NCI-H2227 (cell line): ENCODE results near the gene TBX5.

Experiments used
- DNase-seq: peaks from one replicate; lab custom pipeline; 2025; ENCODE audit not compliant: unreplicated experiment; lab: John Stamatoyannopoulos, UW

The TBX5 gene

DNA sequence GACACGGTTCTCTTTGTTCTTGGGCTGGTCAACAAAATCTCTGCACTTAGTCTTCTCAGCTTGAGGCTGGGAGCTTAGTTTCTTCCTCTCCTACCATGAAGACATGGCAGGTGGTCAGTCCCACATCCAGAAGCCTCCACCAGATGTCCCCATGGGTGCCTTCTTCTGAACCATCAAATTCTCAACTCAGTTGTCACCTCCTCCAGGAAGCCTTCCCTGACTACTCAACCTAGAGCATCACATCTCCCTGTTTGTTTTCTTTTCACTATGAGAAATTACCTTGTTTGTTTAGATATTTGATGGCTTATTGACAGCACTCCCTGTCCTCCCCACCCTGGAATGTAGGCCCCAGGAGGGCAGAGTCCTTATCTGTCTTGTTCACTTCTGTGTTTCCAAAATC is 84.4 kb downstream of the TBX5 start:
- DNase-seq: no peak

DNA sequence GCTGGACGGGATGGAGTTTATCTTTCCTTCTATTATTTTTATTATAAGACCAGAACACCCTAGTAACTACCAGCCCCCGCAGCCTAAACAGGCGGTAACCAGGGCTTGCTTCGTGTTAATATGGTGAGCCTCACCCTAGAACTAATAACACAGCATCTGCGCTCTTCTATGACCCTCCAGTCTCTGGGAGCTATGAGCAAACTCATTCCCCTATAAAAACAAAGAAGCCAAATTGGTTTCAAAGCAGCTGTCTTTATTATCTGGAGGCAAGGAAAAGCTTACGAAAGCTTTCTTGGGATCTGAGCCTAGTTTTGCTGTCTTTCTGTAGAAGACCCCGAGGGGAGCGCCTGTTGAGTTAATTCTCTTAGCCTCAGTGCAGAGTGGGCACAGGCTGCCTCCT is 85.0 kb downstream of the TBX5 start:
- no peak for DNase-seq

DNA sequence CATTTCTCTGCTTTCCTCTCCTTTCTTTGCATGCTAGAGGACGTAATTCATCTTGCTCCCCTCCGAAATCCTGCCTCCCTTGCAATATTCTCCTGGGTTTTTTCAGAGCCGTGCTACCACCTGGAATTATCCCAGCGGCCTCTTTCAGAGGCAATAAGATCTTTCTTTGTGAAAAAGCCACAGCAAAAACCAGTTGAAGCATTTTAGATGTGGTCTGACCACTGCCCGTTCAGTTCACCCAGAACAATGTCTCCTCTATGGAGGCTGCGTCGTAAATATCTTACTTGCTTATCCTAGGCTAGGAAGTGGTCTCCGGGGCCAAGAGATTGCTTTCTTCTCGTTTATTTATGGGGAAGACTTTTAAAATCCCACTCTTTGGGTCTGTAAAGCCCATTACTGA is 85.8 kb downstream of the TBX5 start:
- no peak for DNase-seq

DNA sequence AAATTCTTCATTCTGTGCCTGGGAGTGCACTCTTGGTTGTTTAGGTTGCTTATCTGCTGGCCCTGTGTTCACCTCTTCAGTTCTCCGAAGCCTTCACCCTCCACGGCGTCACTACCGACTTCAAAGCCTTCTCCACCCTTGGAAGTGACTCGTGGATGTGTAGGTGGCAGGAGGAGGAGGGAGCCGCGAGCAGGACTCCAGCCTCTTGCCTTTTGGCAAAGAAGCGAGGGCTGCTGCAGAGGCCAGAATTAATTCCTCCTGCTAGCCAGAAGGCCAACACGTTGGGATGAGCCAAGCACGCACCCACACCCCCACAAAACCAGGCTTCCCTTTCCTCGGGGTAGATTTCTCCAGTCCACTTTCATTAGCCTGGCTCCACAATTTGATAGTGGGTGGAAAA is 86.5 kb downstream of the TBX5 start:
- DNase-seq: no peak

DNA sequence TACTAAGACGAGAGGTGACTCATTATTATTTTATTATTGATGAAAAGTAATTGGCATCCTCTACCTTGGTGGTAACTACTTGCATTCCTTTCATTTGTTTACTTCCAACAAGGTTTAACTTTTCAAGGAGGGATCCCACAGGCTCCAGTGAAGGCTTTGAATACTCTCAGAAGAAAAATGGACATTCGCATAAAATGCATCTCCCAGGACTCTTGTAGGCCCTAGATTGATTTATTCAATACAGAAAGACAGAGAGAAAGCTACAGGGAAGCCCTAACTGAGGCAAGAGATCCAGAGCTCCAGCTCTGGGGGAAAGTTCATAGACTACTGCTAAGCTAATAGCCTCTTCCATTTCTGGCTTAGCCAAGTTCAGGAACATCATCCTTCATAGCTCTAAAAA is 87.0 kb downstream of the TBX5 start:
- DNase-seq: no peak

DNA sequence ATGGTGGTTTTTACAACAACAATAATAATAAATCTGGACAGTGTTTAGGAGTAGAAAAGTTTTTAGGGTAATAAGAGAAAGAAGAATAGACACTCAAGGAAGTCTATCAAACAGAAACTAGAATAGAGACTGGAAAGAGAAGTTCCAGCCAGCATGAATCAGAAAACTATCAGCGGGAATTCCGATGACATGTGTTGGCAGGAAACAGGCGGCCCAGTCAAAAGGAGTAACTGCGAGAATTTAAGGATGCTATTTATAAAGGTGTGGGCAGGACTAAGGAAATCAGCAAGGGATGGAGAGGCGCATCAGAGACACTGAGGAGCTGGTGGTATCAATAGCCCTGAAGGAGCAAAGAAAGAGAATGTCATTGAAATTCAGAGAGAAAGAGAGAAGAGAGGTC is 89.9 kb downstream of the TBX5 start:
- DNase-seq: no peak

DNA sequence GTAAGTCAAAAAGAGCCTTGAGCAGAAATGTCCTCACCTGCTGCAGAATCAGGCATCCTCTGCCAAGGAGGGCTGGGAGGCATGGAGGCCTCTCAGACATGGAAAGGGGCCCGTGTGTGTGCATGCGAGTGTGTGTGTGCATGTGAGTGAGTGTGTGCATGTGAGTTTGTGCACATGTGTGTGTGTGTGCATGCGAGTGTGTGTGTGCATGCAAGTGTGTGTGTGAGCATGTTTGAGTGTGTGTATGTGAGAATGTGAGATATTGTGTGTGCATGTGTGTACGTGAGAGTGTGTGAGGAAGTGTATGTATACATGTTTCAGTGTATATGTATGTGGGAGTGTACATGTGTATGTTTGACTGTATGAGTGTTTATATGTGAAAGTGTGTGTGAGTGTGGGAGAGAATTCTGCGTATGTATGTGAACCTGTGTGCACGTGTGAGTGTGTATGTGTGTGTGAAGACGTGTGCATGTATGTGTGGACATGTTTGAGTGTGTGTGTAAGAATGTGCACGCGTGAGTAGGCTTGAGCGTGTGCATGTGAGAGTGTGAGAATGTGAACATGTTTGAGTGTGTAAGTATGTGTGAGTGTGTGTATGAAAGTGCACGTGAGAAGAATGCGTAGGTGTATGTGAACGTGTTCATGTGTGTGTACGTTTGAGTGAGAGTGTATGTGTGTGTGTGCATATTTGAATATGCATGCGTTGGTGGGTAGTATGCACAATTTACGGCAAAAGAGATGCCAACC is 90.8 kb downstream of the TBX5 start:
- DNase-seq: no peak

DNA sequence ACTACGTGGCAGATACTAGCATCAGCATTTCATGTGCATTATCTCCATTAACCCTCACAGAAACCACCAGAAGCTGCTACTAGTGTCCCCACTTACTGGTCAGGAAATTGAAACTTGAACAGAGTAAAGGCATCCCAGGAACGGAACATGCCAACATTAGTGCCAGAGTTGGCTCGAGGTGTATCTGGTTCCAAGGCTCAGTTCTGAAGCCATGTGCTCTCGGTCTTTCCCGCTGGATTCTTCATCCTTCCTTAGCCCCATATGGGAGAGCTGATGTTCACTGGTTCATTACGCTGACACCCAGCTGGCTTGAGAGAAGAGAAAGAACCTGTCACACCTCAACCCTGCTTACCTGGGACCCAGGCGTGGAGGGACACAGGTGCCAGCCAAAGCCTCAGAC is 91.5 kb downstream of the TBX5 start:
- DNase-seq: no peak

DNA sequence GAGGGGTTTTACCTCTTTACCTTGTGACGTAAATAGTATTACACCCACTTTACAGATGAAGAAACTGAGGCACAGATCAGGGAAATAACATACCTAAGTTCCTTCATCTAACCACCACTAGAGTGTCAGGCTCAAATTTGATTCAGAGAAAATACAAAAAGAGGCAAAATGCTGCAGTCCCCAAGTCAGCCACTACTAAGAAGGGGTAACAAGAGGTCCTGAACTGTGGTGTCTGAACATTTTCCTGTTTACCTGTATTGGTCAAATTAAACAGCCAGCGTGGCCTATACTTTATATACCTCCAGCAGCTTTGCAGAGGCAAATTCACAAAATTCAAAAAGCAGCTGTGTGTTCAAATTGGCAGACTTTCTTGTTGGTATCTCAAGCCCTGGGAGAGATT is 92.0 kb downstream of the TBX5 start:
- DNase-seq: no peak

DNA sequence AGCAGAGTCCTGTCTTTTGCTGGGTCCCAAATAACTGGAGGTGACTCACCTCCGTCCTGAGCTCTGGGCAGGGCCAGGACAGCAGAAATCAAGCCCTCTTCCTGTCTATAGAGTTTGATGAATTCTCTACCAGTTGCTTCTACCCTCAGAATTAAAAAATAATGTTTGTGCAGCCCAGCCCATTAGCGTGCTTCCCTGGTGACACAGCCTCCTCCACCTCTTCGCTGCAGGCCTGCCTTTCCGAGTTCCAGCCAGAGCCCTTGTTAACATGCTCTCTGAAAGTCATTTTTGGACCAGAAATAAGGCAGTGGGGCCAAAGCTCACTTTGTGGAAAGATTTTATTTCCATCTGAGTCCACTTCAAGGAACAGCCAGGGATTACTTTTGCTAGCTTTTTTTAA is 94.0 kb downstream of the TBX5 start:
- DNase-seq: no peak

DNA sequence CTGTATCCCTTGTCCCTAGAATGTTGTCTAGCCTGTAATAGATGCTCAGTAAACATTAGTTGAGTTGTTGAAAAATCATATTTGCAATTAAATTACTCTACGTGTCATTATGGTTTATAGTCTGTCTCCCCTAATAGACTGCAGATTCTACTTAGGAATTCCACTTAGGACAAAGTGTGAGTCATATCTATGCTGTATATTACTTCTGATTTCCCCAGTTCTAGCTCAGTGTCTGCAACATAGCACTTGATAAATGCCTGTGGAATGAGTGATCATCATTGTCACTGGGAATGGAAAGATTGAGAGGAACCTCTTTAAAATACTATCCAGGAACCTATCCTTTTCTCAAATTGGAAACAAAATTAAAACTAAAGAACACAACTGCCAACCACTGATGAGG is 99.3 kb downstream of the TBX5 start:
- no peak for DNase-seq

DNA sequence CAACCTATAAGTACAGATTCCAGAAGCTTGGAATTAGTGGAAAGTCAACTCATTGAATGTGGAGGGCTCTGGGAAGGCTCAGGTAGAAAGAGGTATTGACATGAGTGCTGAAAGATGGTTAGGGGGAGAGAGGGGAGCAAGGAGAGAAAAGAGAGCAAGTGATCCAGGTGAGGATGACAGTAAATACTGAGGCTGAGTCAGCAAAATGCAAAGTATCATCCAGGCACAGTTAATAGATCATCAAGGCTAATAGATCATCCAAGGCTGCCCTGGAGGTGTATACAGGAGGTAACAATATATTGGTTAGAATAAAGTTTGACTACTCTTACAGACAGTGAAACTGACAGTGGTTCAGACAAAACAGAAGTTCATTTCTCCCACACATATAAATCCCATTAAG is 100.5 kb downstream of the TBX5 start:
- DNase-seq: no peak
